PFSK-1 (cell line): ENCODE measurements around the gene C1orf210.

ENCODE experiments used
- FOXP2 ChIP-seq: optimal IDR thresholded peaks from 2 replicates; pipeline ENCODE3; 2011; ENCODE audit warnings: borderline replicate concordance, control low read depth, inconsistent platforms; ENCODE audit not compliant: insufficient read depth; ENCODE audit errors: extremely low read length, extremely low read depth
- POLR2AphosphoS5 ChIP-seq: IDR thresholded peaks from 2 replicates; pipeline ENCODE4 v1.6.1; 2012; ENCODE audit warnings: low read depth, mild to moderate bottlenecking, control low read depth, low read length, moderate library complexity
- SIN3A ChIP-seq: IDR thresholded peaks from 2 replicates; pipeline ENCODE4 v1.6.1; 2012; ENCODE audit warnings: mild to moderate bottlenecking, low read length, moderate library complexity, borderline replicate concordance; ENCODE audit not compliant: insufficient read depth
- TAF1 ChIP-seq: IDR thresholded peaks from 2 replicates; pipeline ENCODE4 v1.6.1; 2012; ENCODE audit warnings: low read length, control low read depth, borderline replicate concordance; ENCODE audit not compliant: insufficient read depth
- TF ChIP-seq, protein P1 (sequence below), 2 experiments: IDR thresholded peaks; 2 replicates each; pipeline versions ENCODE4 v1.6.1 to v1.8.0; 2011 to 2012; ENCODE audit warnings: low read depth in 2 of 2, low read length in 2 of 2, control low read depth in 1 of 2, inconsistent platforms in 1 of 2, mild to moderate bottlenecking in 1 of 2, moderate library complexity in 1 of 2; ENCODE audit not compliant: insufficient read depth in 1 of 2

C1orf210 gene

DNA sequence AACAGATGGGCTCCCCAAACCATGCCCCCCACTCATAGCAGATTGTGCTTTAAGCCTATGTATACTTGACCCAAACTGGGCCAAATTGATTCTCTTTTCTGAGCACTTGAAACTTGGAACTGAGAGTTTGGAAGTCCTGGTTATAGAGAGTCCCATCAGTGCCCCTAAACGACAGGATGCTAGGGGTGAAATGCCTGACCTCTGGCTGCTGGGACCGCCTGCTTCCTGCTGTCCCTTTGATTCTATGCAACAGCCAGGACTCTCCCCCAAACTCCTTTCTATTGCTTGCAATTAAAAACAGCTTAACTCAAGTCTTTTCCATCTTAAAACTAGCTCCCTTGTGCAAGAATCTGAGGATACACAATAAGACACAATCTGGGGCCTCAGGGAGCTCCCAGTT is 4.7 kb downstream of the C1orf210 start:
- TF ChIP-seq, protein P1, sequence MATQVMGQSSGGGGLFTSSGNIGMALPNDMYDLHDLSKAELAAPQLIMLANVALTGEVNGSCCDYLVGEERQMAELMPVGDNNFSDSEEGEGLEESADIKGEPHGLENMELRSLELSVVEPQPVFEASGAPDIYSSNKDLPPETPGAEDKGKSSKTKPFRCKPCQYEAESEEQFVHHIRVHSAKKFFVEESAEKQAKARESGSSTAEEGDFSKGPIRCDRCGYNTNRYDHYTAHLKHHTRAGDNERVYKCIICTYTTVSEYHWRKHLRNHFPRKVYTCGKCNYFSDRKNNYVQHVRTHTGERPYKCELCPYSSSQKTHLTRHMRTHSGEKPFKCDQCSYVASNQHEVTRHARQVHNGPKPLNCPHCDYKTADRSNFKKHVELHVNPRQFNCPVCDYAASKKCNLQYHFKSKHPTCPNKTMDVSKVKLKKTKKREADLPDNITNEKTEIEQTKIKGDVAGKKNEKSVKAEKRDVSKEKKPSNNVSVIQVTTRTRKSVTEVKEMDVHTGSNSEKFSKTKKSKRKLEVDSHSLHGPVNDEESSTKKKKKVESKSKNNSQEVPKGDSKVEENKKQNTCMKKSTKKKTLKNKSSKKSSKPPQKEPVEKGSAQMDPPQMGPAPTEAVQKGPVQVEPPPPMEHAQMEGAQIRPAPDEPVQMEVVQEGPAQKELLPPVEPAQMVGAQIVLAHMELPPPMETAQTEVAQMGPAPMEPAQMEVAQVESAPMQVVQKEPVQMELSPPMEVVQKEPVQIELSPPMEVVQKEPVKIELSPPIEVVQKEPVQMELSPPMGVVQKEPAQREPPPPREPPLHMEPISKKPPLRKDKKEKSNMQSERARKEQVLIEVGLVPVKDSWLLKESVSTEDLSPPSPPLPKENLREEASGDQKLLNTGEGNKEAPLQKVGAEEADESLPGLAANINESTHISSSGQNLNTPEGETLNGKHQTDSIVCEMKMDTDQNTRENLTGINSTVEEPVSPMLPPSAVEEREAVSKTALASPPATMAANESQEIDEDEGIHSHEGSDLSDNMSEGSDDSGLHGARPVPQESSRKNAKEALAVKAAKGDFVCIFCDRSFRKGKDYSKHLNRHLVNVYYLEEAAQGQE (IDR thresholded peaks at IDR 0.05; ENCODE audit: insufficient read depth in 1 of 2, low read depth in 2 of 2, low read length in 2 of 2): no peak
- no peak for TF ChIP-seq POLR2AphosphoS5
- no peak for TF ChIP-seq SIN3A
- no peak for TF ChIP-seq FOXP2
- TF ChIP-seq TAF1: no peak

DNA sequence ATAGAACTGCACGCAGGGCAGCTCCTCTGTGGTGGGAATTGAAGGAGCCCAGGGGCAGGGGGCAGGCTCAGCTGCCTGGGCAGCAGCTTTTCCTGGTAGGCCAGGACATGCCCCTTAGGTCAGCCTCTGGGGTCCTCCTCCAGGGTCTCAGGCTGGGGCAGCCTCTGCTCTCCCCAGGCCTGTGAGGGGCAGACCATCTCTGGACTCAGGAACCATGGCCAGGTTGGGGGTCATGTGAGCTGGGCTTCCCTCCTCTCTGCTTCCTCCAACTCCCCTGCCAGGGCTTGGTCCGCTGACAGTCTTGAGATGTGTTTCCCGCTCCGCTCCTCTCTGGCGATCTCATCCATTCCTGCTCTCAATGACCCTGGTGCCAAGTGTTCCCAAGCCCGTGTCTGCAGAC is 5.7 kb downstream of the C1orf210 start:
- TF ChIP-seq SIN3A (no peak), TAF1 (no peak), POLR2AphosphoS5 (no peak), FOXP2 (no peak)
- TF ChIP-seq, protein P1 (IDR thresholded peaks at IDR 0.05; ENCODE audit: insufficient read depth in 1 of 2, low read depth in 2 of 2, low read length in 2 of 2): no peak

DNA sequence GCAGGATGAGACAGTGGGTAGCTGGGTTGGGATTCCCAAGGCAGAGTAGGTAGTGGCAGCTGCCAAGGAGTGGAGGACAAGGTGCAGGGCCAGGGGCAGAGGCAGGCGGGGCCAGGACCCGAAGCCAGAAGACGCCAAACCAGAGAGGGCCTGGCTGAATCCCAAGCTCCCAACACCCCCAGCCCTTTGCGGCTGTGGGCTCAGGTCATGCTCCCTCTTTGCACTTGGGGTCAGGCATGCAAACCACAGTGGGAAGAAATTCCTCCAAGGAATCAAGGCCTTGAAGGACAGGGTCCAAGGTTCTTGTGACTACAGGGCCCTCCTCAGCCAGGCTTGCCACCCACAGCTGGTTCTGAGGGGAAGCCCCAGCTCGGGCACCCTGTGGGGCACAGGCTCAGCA is 6.2 kb downstream of the C1orf210 start:
- TF ChIP-seq FOXP2 (no peak), TAF1 (no peak), POLR2AphosphoS5 (no peak), SIN3A (no peak)
- TF ChIP-seq, protein P1 (IDR thresholded peaks at IDR 0.05; ENCODE audit: insufficient read depth in 1 of 2, low read depth in 2 of 2, low read length in 2 of 2): no peak

DNA sequence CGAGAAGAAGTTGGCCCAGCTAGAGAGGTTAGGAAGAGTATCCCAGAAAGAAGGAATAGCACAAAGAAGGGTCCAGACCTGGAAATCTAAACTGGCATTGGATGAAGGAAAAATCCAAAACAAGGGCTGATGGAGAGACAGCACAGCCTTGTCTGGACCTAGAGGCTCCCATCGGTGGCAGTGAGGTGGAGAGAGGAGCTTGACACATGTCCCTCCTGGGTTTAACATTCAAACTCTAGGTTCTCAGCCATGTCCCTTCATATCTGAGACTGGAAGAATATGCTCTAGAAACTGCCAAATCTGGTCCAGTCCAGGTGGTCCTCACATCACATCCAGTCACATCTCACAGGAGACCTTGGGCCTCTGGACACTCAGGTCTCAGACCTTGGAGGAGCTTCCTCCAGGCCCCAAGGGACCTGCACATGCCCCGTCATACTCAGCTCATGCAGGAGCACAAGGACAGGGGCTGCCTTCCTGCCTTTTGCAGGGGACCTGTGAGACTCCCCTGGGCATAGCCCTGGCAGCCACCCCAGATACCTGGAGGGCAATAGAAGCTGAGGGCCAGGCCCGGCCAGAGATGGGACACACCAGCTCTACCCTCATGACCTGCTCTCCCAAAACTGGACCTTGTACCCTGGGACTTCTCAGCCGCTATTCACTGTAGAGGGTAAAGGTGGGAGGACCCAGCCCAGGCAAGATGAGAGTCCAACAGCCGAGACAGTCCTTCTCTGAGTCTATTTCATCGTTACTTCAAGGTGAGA is 8.1 kb downstream of the C1orf210 start:
- TF ChIP-seq POLR2AphosphoS5: no peak
- no peak for TF ChIP-seq TAF1
- no peak for TF ChIP-seq SIN3A
- TF ChIP-seq, protein P1 (IDR thresholded peaks at IDR 0.05; ENCODE audit: insufficient read depth in 1 of 2, low read depth in 2 of 2, low read length in 2 of 2): no peak
- no peak for TF ChIP-seq FOXP2

DNA sequence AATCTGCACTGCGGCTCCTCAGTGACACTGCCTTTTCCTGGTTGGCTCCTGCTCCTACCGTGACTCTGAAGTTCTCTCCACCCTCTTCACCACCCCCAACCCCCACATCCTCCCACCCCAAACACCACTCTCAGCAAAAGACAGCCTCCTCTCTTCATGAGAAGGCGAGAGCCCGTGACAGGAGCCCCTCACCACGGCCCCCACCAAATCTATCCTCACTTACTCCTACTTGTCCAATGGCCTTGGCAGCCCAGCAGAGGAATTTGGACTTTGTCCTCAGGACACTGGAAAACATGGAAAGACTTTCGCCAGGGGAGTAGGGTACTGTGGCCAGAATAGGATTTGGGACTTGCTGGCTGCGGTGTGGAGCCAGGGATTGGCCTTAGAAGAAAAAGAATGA is 8.7 kb downstream of the C1orf210 start:
- TF ChIP-seq SIN3A (no peak), TAF1 (no peak), POLR2AphosphoS5 (no peak), FOXP2 (no peak)
- TF ChIP-seq, protein P1 (IDR thresholded peaks at IDR 0.05; ENCODE audit: insufficient read depth in 1 of 2, low read depth in 2 of 2, low read length in 2 of 2): no peak
